IMR-90 (cell line): ENCODE results near the gene ZCWPW1.

ENCODE experiments used
- BHLHE40 ChIP-seq: fragments of 150-350 bp; IDR thresholded peaks from 2 replicates; pipeline ENCODE4 v1.6.1; 2016; ENCODE audit warnings: mild to moderate bottlenecking, low read depth, low read length
- CHD1 ChIP-seq: IDR thresholded peaks from 2 replicates; pipeline ENCODE4 v1.6.1; 2012; ENCODE audit warnings: low read depth, low read length, improper control_type of control experiment
- POLR2A ChIP-seq: IDR thresholded peaks from 2 replicates; pipeline ENCODE4 v1.6.1; 2012; ENCODE audit warnings: mild to moderate bottlenecking, low read depth, low read length
- RAD21 ChIP-seq: IDR thresholded peaks from 2 replicates; pipeline ENCODE4 v1.6.1; 2012; ENCODE audit warnings: low read length, improper control_type of control experiment
- TF ChIP-seq, protein P1 (sequence below): conservative IDR thresholded peaks from 2 replicates; pipeline ENCODE4 v1.5.1; 2012; ENCODE audit warnings: mild to moderate bottlenecking, low read depth, low read length, improper control_type of control experiment
- TF ChIP-seq, protein P2 (sequence below): fragments of 150-350 bp; IDR thresholded peaks from 2 replicates; pipeline ENCODE4 v1.6.1; 2017; ENCODE audit warnings: mild to moderate bottlenecking, antibody characterized with exemption, low read length, low read depth

DNA sequence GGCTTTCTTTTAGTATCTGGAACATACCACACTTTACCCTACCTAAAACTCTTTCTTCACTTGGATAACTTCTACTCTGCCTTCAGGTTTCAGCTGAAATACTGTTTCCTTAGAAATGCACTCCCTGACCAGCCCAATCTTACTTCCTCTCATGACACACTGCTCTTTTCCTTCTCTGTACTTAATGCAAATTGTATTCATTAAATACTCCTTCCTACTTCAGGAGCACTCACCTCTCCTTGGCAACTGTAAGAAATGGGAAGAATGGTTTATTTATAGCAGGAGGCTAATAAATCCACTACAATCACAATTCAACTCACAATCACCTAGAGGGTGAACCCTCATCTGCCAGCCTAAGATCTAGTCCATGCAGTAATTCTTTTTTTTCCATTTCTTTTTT, 15.2 kb downstream of the ZCWPW1 start:
- TF ChIP-seq, protein P1, sequence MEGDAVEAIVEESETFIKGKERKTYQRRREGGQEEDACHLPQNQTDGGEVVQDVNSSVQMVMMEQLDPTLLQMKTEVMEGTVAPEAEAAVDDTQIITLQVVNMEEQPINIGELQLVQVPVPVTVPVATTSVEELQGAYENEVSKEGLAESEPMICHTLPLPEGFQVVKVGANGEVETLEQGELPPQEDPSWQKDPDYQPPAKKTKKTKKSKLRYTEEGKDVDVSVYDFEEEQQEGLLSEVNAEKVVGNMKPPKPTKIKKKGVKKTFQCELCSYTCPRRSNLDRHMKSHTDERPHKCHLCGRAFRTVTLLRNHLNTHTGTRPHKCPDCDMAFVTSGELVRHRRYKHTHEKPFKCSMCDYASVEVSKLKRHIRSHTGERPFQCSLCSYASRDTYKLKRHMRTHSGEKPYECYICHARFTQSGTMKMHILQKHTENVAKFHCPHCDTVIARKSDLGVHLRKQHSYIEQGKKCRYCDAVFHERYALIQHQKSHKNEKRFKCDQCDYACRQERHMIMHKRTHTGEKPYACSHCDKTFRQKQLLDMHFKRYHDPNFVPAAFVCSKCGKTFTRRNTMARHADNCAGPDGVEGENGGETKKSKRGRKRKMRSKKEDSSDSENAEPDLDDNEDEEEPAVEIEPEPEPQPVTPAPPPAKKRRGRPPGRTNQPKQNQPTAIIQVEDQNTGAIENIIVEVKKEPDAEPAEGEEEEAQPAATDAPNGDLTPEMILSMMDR, result no peak
- TF ChIP-seq BHLHE40 (no peak), CHD1 (no peak), POLR2A (no peak), RAD21 (no peak)
- TF ChIP-seq, protein P2, sequence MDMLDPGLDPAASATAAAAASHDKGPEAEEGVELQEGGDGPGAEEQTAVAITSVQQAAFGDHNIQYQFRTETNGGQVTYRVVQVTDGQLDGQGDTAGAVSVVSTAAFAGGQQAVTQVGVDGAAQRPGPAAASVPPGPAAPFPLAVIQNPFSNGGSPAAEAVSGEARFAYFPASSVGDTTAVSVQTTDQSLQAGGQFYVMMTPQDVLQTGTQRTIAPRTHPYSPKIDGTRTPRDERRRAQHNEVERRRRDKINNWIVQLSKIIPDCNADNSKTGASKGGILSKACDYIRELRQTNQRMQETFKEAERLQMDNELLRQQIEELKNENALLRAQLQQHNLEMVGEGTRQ, result no peak
